Stimulated activated CD8-positive, alpha-beta memory T cell treated with anti-CD3 and anti-CD28 coated beads, Interleukin-4, amount 100 ng/mL, for 24 hours (primary cell): Measurements from ENCODE around the gene TMPRSS4.

ENCODE experiments used
- DNase-seq: peaks from one replicate; pipeline ENCODE4 v3.0.0-alpha.2; 2020; ENCODE audit warnings: low read depth

Gene TMPRSS4

GRCh38 chr11:118079491-118079890 is 2.6 kb downstream of the TMPRSS4 start:
- DNase-seq, result no peak

- no peak for DNase-seq
These were observed 3.4 kb downstream of the TMPRSS4 start for GRCh38 chr11:118080296-118080695.

- DNase-seq, result no peak
These were observed 4.5 kb downstream of the TMPRSS4 start for GRCh38 chr11:118081241-118081958.

GRCh38 chr11:118082880-118083552 is 6.1 kb downstream of the TMPRSS4 start:
- no peak for DNase-seq

- no peak for DNase-seq
These were observed 7.4 kb downstream of the TMPRSS4 start for GRCh38 chr11:118084247-118084646.

GRCh38 chr11:118084656-118085055 is 7.8 kb downstream of the TMPRSS4 start:
- no peak for DNase-seq

GRCh38 chr11:118086913-118087768 is 10.3 kb downstream of the TMPRSS4 start, which contains the start of gene SMIM35:
Gene SMIM35, minus strand, starts transcription at chr11:118086963. Its CDS starts 206 bp downstream, at chr11:118086757.
- DNase-seq, result no peak

- no peak for DNase-seq
These were observed 11.1 kb downstream of the TMPRSS4 start for GRCh38 chr11:118087931-118088330.

GRCh38 chr11:118088531-118088930 is 11.7 kb downstream of the TMPRSS4 start:
- no peak for DNase-seq

- no peak for DNase-seq
These were observed 13.8 kb downstream of the TMPRSS4 start for GRCh38 chr11:118090545-118091162.

GRCh38 chr11:118091690-118092089 is 14.8 kb downstream of the TMPRSS4 start:
- DNase-seq, result no peak

- no peak for DNase-seq
These were observed 16.2 kb downstream of the TMPRSS4 start for GRCh38 chr11:118092907-118093571.

GRCh38 chr11:118095493-118095892 is 18.6 kb downstream of the TMPRSS4 start:
- no peak for DNase-seq

GRCh38 chr11:118095967-118096367 is 19.1 kb downstream of the TMPRSS4 start:
- no peak for DNase-seq

GRCh38 chr11:118098996-118099837 is 22.3 kb downstream of the TMPRSS4 start:
- no peak for DNase-seq

- DNase-seq, result no peak
These were observed 23.1 kb downstream of the TMPRSS4 start for GRCh38 chr11:118099838-118100556.

- no peak for DNase-seq
These were observed 23.9 kb downstream of the TMPRSS4 start for GRCh38 chr11:118100691-118101232.

- no peak for DNase-seq
These were observed 25.9 kb downstream of the TMPRSS4 start for GRCh38 chr11:118102721-118103261.

- DNase-seq, result no peak
These were observed 27.6 kb downstream of the TMPRSS4 start for GRCh38 chr11:118104491-118104890.
